Renal cortical epithelial cell (primary cell): Measurements from ENCODE around the gene TMED4. TPM values are rescaled to one million over a fixed set of nuclear protein-coding genes. Genes with fewer than 3 reads are reported as not detected.
"Not testable (repeated sequence)": the region's sequence is repeated elsewhere in the genome, so short reads cannot be mapped to it uniquely, and the experiment has no call there.

Experiments used
- DNase-seq: peaks from one replicate; pipeline ENCODE4 v3.0.0-alpha.2; 2011; ENCODE audit warnings: low read depth
- total RNA-seq: library from RNA; depleted of rRNA; stranded (reverse); fragments of >200 nt; gene quantifications from 2 replicates; pipeline ENCODE4 v1.2.3, GENCODE V29; 2014

TMED4 gene
- total RNA-seq, 1 donor from 2014 or later = 259 TPM

DNA sequence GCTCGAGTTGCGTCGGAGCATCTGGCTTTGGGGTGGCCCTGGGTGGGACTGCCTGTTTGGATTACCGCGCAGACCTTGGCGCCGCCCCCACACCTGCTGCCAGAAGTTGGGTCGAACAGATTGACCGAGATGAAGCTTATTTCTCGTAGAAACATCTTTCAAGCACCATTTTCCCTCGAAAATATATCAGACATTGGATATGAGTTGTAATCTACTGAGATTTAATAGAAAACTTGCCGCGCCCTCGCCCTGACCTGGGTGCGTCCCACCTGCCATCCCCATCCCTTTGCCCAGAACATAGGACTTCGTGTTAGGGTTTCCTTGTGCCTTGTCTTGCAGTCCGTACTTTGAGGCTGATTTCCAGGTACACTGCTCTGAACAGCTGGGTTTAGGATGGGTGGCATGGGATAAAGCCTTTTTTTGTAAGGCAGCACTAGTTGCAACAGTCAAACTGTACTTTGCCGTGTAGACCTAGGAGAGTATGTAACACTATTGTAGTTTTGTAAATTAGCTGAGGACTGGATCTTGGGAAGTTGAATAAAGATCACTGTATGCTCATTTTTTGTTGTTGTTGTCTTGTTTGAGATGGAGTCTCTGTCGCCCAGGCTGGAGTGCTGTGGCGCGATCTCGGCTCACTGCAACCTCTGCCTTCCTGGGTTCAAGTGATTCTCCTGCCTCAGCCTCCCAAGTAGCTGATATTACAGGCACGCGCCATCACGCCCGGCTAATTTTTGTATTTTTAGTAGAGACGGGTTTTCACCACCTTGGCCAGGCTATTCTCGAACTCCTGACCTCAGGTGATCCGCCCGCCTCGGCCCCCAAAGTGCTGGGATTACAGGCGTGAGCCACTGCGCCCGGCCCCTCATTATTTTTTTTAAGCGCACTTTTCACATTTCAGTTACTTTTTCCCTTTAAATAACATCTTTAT is 25.4 kb upstream of the TMED4 start:
- DNase-seq = no peak

DNA sequence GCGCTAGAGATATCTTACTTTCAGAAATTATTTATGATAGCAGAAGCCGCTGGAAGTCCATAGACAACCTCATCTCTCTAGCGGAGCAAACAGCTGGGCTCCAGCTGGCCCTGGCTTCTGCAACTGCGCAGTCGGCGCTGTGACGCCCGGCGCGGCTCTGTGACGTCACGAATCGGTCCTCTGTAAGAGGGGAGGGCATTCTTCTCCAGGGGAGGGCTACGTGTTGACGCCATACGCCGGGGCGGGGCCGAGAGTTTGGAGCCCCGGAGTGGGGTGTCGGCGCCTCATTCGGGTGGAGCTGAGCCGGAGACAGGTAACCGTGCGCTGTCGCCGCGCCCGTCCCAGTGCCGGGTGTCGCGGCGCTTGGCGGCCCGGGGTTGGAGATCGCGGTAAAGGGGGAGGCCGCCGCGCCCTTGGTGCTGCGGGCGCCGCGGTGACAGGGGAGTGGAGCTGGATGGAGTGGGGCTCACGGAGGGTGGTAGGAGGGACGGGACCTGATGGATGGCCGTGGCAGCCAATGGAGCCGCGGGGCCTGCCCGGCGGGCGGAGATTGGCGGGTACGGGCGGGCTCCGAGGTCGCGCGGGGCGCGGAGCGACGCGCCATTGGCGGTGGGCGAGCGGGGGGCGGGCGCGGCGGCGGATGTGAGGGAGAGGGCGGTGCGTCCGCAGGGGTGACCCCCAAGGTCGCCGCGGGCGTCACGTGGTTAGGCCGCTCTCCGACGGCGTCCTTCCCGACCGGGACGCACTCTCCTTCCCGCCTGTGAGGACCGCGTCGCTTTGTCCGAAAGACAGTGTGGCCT is 24.5 kb upstream of the TMED4 start, which contains the start of gene OGDH:
TSS of gene OGDH (plus strand) at position 287 of the 800 bp plus-strand sequence. CDS start 17,717 bp downstream, outside the sequence.
- DNase-seq = peak; percentile 92

DNA sequence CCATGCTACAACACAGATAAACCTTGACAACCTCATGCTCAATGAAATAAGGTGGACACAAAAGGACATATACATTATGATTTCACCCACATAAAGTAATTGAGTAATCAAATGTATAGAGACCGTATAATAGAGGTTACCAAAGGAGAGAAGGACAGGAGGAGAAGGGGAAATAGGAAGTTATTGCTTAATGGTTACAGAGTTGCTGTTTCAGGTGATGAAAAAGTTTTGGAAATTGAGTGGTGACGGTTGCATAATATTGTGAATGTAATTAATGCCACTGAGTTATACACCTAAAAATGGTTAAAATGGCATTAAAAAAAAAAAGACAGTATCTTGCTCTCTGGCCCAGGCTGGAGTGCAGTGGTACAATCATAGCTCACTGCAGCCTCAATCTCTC is 22.9 kb upstream of the TMED4 start:
- no peak for DNase-seq

DNA sequence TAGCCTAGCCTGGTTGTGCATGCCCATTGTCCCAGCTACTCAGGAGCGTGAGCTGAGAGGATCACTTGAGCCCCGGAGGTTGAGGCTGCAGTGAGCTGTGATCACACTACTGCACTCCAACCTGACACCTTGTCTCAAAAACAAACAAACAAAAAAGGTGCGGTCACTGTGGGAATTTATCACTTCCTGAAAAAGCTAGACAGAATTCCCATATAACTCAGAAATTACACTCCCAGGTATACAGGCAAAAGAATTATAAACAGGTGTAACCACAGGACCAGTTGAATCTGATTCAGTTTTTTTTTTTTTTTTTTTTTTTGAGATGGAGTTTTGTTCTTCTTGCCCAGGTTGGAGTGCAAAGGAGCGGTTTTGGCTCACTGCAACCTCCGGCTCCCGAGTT is 21.2 kb upstream of the TMED4 start:
- DNase-seq = no peak

GRCh38 chr7:44602576-44602910 is 20.5 kb upstream of the TMED4 start:
- DNase-seq = no peak

GRCh38 chr7:44599222-44599621 is 17.2 kb upstream of the TMED4 start:
- DNase-seq = no peak

DNA sequence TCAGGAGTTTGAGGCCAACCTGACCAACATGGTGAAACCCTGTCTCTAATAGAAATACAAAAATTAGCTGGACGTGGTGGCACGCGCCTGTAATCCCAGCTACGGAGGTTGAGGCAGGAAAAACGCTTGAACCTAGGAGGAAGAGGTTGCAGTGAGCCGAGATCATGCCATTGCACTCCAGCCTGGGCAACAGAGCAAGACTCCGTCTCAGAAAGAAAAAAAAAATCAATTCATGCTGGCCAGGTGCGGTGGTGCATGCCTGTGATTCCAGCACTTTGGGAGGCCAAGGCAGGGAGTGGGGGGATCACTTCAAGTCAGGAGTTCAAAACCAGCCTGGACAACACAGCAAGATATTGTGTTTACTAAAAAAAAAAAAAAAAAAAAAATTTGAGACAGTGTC is 15.2 kb upstream of the TMED4 start:
- DNase-seq = not testable (repeated sequence)

- DNase-seq = peak; percentile 88
Measured at GRCh38 chr7:44595934-44596635, 14.1 kb upstream of the TMED4 start.

DNA sequence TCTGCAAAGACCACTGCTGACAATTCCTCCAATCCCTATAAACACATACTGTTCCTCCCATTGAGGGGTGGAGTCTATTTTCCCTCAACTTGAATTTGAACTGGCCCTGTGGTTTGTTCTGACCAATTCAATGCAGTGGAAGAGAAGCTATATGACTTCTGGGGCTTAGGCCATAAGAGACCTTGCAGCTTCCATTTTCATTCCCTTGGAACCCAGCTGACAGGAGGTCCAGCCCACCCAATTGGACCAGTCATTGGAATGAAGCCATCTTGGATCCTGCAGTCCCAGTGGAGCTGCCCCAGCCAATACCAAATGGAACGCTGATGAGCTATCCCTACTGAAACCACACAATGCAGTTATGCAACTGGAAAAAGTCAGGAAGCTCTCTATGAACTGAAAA is 8.9 kb upstream of the TMED4 start:
- no peak for DNase-seq

- DNase-seq = peak; percentile 57
Measured at GRCh38 chr7:44587843-44588711, 6.0 kb upstream of the TMED4 start.

DNA sequence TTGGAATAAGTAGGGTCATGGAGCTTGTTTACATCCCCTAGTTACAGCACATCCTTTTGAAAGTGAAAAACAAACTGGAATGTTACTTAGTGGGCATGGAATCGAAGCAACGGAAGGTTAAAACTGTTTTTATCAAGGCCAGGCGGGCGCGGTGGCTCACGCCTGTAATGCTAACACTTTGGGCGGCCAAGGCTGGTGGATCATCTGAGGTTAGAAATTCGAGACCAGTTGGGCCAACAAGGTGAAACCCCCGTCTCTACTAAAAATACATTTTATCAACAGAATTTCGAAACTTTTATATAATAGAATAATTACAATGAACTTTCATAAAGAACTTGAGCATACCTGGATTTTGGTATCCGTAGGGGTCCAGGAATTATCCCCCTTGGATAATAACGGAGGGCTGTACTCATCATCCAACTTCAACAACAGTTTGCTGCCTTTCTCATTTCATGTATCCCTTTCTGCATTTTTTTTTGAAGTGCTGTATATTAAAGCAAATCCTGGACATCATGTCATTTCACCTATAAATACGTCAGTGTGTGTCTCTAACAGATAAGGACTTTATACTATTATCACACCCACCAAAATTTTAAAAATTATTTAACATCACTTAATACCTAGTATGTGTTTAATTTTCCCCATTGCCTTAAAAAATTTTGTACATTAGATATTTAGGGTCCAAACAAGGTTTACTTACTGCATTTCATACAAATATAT is 1.3 kb upstream of the TMED4 start:
- DNase-seq = no peak

DNA sequence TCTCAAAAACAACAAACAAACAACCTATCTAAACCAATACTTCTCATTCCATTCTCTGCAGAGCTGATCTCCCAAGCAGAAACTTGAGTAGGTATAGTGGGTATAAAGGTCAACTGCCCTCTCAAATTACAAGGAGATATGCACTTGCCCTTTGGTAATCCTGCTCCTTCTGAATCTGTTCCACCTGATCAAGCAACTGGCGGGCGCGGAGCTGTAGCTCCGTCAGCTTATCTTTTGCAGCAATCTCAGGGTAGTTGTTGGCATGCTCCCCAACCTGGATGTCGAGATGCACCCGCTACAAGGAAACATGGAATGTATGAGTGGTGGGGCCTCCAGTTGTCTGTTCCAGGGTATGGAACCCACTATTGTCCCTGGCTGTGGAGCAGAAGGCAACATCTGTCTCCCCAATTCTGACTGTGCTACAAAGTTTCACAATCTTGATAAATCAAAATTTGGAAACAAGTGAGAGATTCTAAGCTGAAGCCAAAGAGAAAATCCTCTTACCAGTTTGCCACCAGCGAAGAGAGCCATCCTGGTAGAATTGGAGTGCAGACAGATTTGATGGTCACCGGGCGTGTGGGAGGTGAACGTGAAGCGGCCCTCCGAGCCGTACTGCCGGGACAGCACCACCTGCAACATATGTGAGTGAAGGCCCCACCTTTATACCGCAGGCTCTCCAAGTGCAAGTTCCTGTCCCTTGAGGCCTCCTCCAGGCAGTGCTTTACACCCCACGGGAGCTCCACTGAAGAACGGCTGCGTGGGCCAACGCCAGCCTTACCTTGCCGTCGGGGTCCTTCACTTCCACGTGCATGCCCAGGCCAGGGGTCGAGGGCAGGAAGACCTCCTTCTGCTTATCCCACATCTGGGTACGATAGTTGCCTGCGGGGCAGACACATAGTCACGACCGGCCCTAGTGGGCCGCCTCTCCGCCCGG is 819 bp downstream of the TMED4 start:
- peak; percentile 21 for DNase-seq

DNA sequence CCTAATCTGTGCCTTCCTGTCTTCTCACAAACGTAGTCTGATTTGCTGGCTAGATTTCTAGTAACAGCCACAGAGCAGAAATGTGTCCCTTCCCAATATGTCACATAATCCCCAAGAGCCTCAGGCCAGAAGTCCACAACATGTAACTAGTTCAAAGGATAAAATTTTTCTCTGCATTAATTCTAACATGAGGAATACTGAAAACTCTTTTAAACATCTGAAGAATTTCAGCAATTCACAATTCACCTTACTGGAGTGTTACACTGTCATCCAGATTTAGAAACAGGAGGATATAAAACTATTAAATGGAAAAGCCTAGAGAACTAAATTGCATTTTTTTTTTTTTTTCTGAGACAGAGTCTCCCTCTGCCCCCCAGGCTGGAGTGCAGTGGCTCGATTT is 5.8 kb downstream of the TMED4 start:
- DNase-seq = no peak

DNA sequence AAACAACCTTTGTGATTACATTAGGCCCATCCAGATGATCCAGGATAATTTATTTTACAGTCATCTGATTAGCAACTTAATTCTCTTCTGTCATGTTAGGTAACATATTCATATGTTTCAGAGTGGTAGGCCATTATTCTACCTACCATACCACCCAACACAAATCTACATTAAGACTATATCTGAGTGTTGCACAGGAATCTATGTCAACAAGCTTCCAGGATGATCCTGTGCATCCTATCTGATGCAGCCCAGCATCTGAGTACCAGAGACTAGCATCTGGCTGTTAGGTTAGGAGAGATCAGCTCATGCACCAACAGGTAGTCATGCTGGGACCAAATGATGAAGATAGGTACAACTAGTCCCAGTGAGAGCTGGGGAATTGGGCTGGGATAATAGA is 7.0 kb downstream of the TMED4 start:
- no peak for DNase-seq

DNA sequence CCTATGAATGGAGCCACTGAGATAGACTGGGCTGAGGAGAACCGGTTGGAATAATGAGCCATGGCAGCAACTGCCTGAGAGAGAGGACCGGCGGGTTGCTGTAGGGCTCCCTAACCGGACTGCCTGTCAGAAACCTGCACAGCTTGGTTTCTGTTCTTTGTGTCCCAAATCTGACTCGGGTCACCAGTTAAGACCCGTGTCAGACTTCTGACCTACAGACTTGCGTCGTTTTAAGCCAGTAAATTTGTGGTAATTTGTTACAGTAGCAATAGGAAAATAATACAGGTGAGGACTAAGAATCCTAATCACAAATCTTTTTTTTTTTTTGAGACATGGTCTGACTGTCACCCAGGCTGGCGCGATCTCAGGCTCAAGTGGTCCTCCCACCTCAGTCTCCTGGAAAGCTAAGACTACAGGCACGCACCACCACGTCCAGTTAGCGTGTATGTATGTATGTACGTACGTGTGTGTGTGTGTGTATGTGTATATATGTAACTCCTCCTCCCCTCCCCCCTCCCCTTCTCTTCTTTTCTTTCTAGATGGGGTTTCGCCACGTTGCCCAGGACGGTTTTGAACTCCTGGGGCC is 7.7 kb downstream of the TMED4 start:
- no peak for DNase-seq

- DNase-seq = peak; percentile 91
Measured at GRCh38 chr7:44573464-44574286, 8.4 kb downstream of the TMED4 start, which contains the start of gene DDX56. DDX56 (minus strand) TSS chr7:44573908; CDS start chr7:44573895, 13 bp downstream.

- DNase-seq = no peak
Measured at GRCh38 chr7:44572771-44573170, 9.3 kb downstream of the TMED4 start.

- no peak for DNase-seq
Measured at GRCh38 chr7:44569959-44570358, 12.1 kb downstream of the TMED4 start.
